CD14-positive monocyte (primary cell): ENCODE measurements around the gene TRIM7. TPM values are rescaled to one million over a fixed set of nuclear protein-coding genes. Genes with fewer than 3 reads are reported as not detected.

ENCODE experiments used
- DNase-seq, 3 donors: peaks; one replicate each; pipeline ENCODE4 v3.0.0-alpha.2; 2011 to 2022
- H2AFZ ChIP-seq: 2 replicates; pipeline ENCODE4 v1.6.0; 2012; ENCODE audit warnings: mild to moderate bottlenecking, low read depth, low read length, inconsistent platforms; ENCODE audit not compliant: insufficient read depth, poor library complexity, severe bottlenecking
- H3K27ac ChIP-seq, 2 donors: 1 replicate in 1 of 2; 2 replicates in 1 of 2; pipeline ENCODE4 v1.5.1; 2012 to 2013; ENCODE audit warnings: low read length in 2 of 2, control low read depth in 1 of 2, inconsistent platforms in 1 of 2, low read depth in 1 of 2, mild to moderate bottlenecking in 1 of 2
- H3K27me3 ChIP-seq, 2 donors: one replicate each; pipeline versions ENCODE4 v1.6.0 to v1.6.1; 2011 to 2013; ENCODE audit warnings: low read length in 2 of 2; ENCODE audit not compliant: control insufficient read depth in 2 of 2, insufficient read depth in 2 of 2
- H3K36me3 ChIP-seq, 2 donors: replicated peaks in 1 of 2; 1 replicate in 1 of 2; 2 replicates in 1 of 2; pipeline versions ENCODE4 v1.5.1 to v1.6.1; 2012 to 2013; ENCODE audit warnings: low read length in 2 of 2, control low read depth in 1 of 2, inconsistent platforms in 1 of 2, mild to moderate bottlenecking in 1 of 2; ENCODE audit not compliant: insufficient read depth in 2 of 2, control insufficient read depth in 1 of 2
- H3K4me1 ChIP-seq, 2 donors: 1 replicate in 1 of 2; 2 replicates in 1 of 2; pipeline versions ENCODE4 v1.5.1 to v1.6.1; 2012 to 2013; ENCODE audit warnings: low read length in 2 of 2, control low read depth in 1 of 2, inconsistent platforms in 1 of 2, mild to moderate bottlenecking in 1 of 2, moderate library complexity in 1 of 2; ENCODE audit not compliant: insufficient read depth in 2 of 2, control insufficient read depth in 1 of 2
- H3K4me2 ChIP-seq: replicated peaks from 2 replicates; pipeline ENCODE3; 2012; ENCODE audit warnings: low read length, moderate library complexity, mild to moderate bottlenecking; ENCODE audit not compliant: poor library complexity, severe bottlenecking; ENCODE audit errors: extremely low read depth
- H3K4me3 ChIP-seq, 3 experiments: fragments of 200-600 bp in 1 of 3; sonication (generic) in 1 of 3; replicated peaks in 1 of 3; 1 replicate in 2 of 3; 2 replicates in 1 of 3; pipeline ENCODE4 v1.5.1; 2011 to 2013; ENCODE audit warnings: low read length in 3 of 3, mild to moderate bottlenecking in 3 of 3, control low read depth in 2 of 3, low read depth in 2 of 3, inconsistent platforms in 1 of 3, moderate library complexity in 1 of 3
- H3K79me2 ChIP-seq: 2 replicates; pipeline ENCODE4 v1.6.0; 2012; ENCODE audit warnings: mild to moderate bottlenecking, control low read depth, inconsistent platforms, low read length, moderate library complexity; ENCODE audit not compliant: insufficient read depth
- H3K9ac ChIP-seq: 2 replicates; pipeline ENCODE4 v1.6.0; 2017; ENCODE audit warnings: low read length, mild to moderate bottlenecking; ENCODE audit not compliant: insufficient read depth, poor library complexity, severe bottlenecking
- H3K9me3 ChIP-seq, 2 donors: replicated peaks in 1 of 2; 1 replicate in 1 of 2; 2 replicates in 1 of 2; pipeline versions ENCODE4 v1.5.1 to v1.6.1; 2012 to 2013; ENCODE audit warnings: low read length in 2 of 2, control low read depth in 1 of 2; ENCODE audit not compliant: control insufficient read depth in 1 of 2, insufficient read depth in 1 of 2
- H4K20me1 ChIP-seq: 2 replicates; pipeline ENCODE4 v1.6.0; 2012; ENCODE audit warnings: mild to moderate bottlenecking, low read length, control low read depth, moderate library complexity; ENCODE audit not compliant: insufficient read depth
- H3K27ac Mint-ChIP-seq, 7 donors: one replicate each; pipeline ENCODE4 v1.8.0; 2020; ENCODE audit warnings: mild to moderate bottlenecking in 7 of 7, mixed read lengths in 7 of 7, moderate library complexity in 6 of 7, inconsistent platforms in 2 of 7
- H3K27me3 Mint-ChIP-seq, 3 donors: one replicate each; pipeline ENCODE4 v1.8.0; 2021 to 2022; ENCODE audit warnings: low read depth in 3 of 3, mild to moderate bottlenecking in 3 of 3, mixed read lengths in 3 of 3, moderate library complexity in 3 of 3, inconsistent platforms in 1 of 3
- H3K36me3 Mint-ChIP-seq, 2 donors: one replicate each; pipeline ENCODE4 v1.8.0; 2020; ENCODE audit warnings: mixed read lengths in 2 of 2, inconsistent platforms in 1 of 2, mild to moderate bottlenecking in 1 of 2
- H3K4me1 Mint-ChIP-seq: one replicate; pipeline ENCODE4 v1.8.0; 2020; ENCODE audit warnings: mild to moderate bottlenecking, mixed read lengths
- H3K4me3 Mint-ChIP-seq, 2 donors: one replicate each; pipeline ENCODE4 v1.8.0; 2020; ENCODE audit warnings: mild to moderate bottlenecking in 2 of 2, mixed read lengths in 2 of 2, moderate library complexity in 1 of 2
- H3K9me3 Mint-ChIP-seq, 7 donors: one replicate each; pipeline ENCODE4 v1.8.0; 2020 to 2022; ENCODE audit warnings: mixed read lengths in 7 of 7, mild to moderate bottlenecking in 6 of 7, moderate library complexity in 6 of 7, inconsistent platforms in 2 of 7
- CTCF ChIP-seq: fragments of 200-600 bp; IDR thresholded peaks from one replicate; pipeline ENCODE4 v1.8.0; 2022; ENCODE audit warnings: antibody characterized with exemption, mild to moderate bottlenecking
- WGBS: methylation state at CpG from one replicate; pipeline ENCODE4 v1.1.5; 2013; ENCODE audit warnings: missing lambda C conversion rate; ENCODE audit not compliant: insufficient coverage; 5-methylcytosine and 5-hydroxymethylcytosine counted together
- intact Hi-C, 2 donors: fragments of 100-400 bp; cut with micrococcal nuclease; formaldehyde crosslinking; loops; one replicate each; pipeline versions ENCODE4 v1.15.0 to v1.15.1; 2023
- polyA plus RNA-seq, 3 donors: library from polyadenylated mRNA; depleted of rRNA in 1 of 3; unstranded in 2 of 3; stranded (reverse) in 1 of 3; fragments of 300-500 nt in 2 of 3; fragments of >200 nt in 1 of 3; fragmentation: Illumina TruSeq in 2 of 3; gene quantifications; 1 replicate in 2 of 3; 2 replicates in 1 of 3; pipeline ENCODE4 v1.2.3, GENCODE V29; 2012 to 2021

Gene TRIM7
- polyA plus RNA-seq, 3 donors = 9.5 to 12.8 (median 10.3) TPM

GRCh38 chr5:181200816-181201215, 4.2 kb downstream of the TRIM7 start:
- intact Hi-C loops = no loop called here
- no peak for TF ChIP-seq CTCF
- peak overlapping the region in 1 of 3 experiments; percentile 7 for H3K4me3 ChIP-seq
- Mint-ChIP-seq H3K4me3 (peak overlapping the region in 1 of 2 donors; percentile 50), H3K4me1 (peaks cover 47% of the 10 kb centered on the region), H3K36me3 (peaks cover 22 to 44% of the 10 kb centered on the region in 2 donors), H3K27ac (peak overlapping the region in 5 of 7 donors; percentile 18 to 80 (median 79)), H3K9me3 (peaks cover 0 to 4% (median 2%) of the 10 kb centered on the region in 7 donors), H3K27me3 (peaks cover 4 to 12% (median 8%) of the 10 kb centered on the region in 3 donors)
- WGBS = 100% methylated on average over 1 of the region's 4 CpGs
- H3K79me2 ChIP-seq = no peaks in the 10 kb centered on the region
- no peak overlapping the region for H3K9ac ChIP-seq
- H4K20me1 ChIP-seq = no peaks in the 10 kb centered on the region
- no peak overlapping the region for H2AFZ ChIP-seq
- H3K4me1 ChIP-seq = peaks cover 45 to 57% of the 10 kb centered on the region in 2 donors
- H3K36me3 ChIP-seq = peaks cover 0 to 30% of the 10 kb centered on the region in 2 donors
- H3K9me3 ChIP-seq = no peaks in the 10 kb centered on the region
- H3K27ac ChIP-seq = peak overlapping the region in 1 of 2 donors; percentile 22
- no peak for DNase-seq
- H3K27me3 ChIP-seq = peaks cover 0 to 6% of the 10 kb centered on the region in 2 donors
- H3K4me2 ChIP-seq = no peak overlapping the region

- H3K27me3 Mint-ChIP-seq = peaks cover 0 to 5% (median 2%) of the 10 kb centered on the region in 3 donors
- Histone ChIP-seq H3K4me3 (peak overlapping the region in 1 of 3 experiments; percentile 7), H3K27me3 (no peaks in the 10 kb centered on the region), H3K4me2 (peak overlapping the region; percentile 3), H3K9me3 (no peaks in the 10 kb centered on the region), H3K9ac (no peak overlapping the region), H3K79me2 (no peaks in the 10 kb centered on the region), H3K27ac (peak overlapping the region in 1 of 2 donors; percentile 22), H2AFZ (no peak overlapping the region), H3K36me3 (peaks cover 0 to 30% of the 10 kb centered on the region in 2 donors), H3K4me1 (peaks cover 38 to 49% of the 10 kb centered on the region in 2 donors), H4K20me1 (no peaks in the 10 kb centered on the region)
- peaks cover 0 to 3% (median 0%) of the 10 kb centered on the region in 7 donors for H3K9me3 Mint-ChIP-seq
- peak overlapping the region in 5 of 7 donors; percentile 10 to 80 (median 51) for H3K27ac Mint-ChIP-seq
- intact Hi-C loops = no loop called here
- peaks cover 43% of the 10 kb centered on the region for H3K4me1 Mint-ChIP-seq
- H3K4me3 Mint-ChIP-seq = peak overlapping the region in 1 of 2 donors; percentile 50
- peaks cover 22 to 49% of the 10 kb centered on the region in 2 donors for H3K36me3 Mint-ChIP-seq
- TF ChIP-seq CTCF = no peak
- DNase-seq = no peak
- WGBS = 84% methylated on average over 9 of the region's 12 CpGs
Observed at GRCh38 chr5:181199881-181200638, 4.9 kb downstream of the TRIM7 start.
